Pancreas (tissue), 10 donors: ENCODE measurements around the gene DNAJA3. TPM values are rescaled to one million over a fixed set of nuclear protein-coding genes. Genes with fewer than 3 reads are reported as not detected.

Source experiments
- ATAC-seq, 4 donors: fragments of 200-7000 bp; cut with Tn5 transposase; one replicate each; pipeline versions ENCODE4 v1.8.0 to v1.9.1; 2020; ENCODE audit warnings: mild to moderate bottlenecking in 4 of 4, moderate library complexity in 4 of 4
- DNase-seq, 6 donors: peaks; one replicate each; pipeline ENCODE4 v3.0.0-alpha.2; 2020
- FAIRE-seq: peaks from 2 replicates; lab custom pipeline; 2012; peaks lifted over from hg19 to GRCh38; lab: Jason Lieb, UNC
- H3K27ac ChIP-seq, 4 donors: fragments of 200-600 bp; sonication (generic); 1 replicate in 3 of 4; 2 replicates in 1 of 4; pipeline versions ENCODE4 v1.5.0 to v1.8.0; 2020
- H3K27me3 ChIP-seq, 4 donors: fragments of 200-600 bp; one replicate each; pipeline ENCODE4 v1.8.0; 2021
- H3K36me3 ChIP-seq, 3 donors: fragments of 200-600 bp; sonication (generic) in 1 of 3; one replicate each; pipeline versions ENCODE4 v1.5.0 to v1.8.0; 2020 to 2021
- H3K4me1 ChIP-seq, 3 donors: fragments of 200-600 bp; one replicate each; pipeline ENCODE4 v1.8.0; 2021
- H3K4me3 ChIP-seq, 4 donors: fragments of 200-600 bp; sonication (generic) in 2 of 4; one replicate each; pipeline versions ENCODE4 v1.5.0 to v1.8.0; 2020 to 2021
- H3K9me3 ChIP-seq, 4 donors: fragments of 200-600 bp; one replicate each; pipeline ENCODE4 v1.8.0; 2021
- CTCF ChIP-seq, 4 donors: fragments of 200-600 bp; sonication (generic) in 3 of 4; IDR thresholded peaks; one replicate each; pipeline versions ENCODE4 v1.5.0 to v1.8.0; 2021; ENCODE audit warnings: antibody characterized with exemption in 4 of 4
- WGBS, 2 donors: extraction: QIAGEN DNeasy Blood & Tissue Kit; methylation state at CpG; one replicate each; pipeline ENCODE4 v1.1.7; 2013; 5-methylcytosine and 5-hydroxymethylcytosine counted together
- intact Hi-C, 3 donors: fragments of 100-400 bp; cut with DNase I; formaldehyde crosslinking; loops; one replicate each; pipeline versions ENCODE4 v1.11.1 to v1.14.2; 2022
- polyA plus RNA-seq, 2 donors: library from polyadenylated mRNA; stranded (reverse); fragments of 200-250 nt; gene quantifications; one replicate each; pipeline ENCODE4 v1.2.3, GENCODE V29; 2013
- total RNA-seq, 6 donors: library from RNA; stranded (reverse); fragmentation: NEBNext Ultra II Directional in 4 of 6; extraction: Animal tissue kit (Norgen Biotek cat#: 25700) in 4 of 6; gene quantifications; one replicate each; pipeline versions ENCODE4 v1.2.1 to v1.2.4, GENCODE V29; 2021 to 2023
- donor health status: healthy with polysubstance abuse.
- donor health status: DM: no; HTN: no; CAD: no; lungs with moderate emphysema.
- donor health status: DM: no; HTN: no; CAD: no.
- donor health status: control.
- donor health status: control.
- donor health status: Bipolar disorder and iron deficiency.
- donor health status: DM: yes; HTN: yes; CAD: no.
- donor health status: DM: no; HTN: no; CAD: no.
- donor health status: DM: no; HTN: no; CAD: no.
- donor health status: DM: yes; HTN: yes; CAD: no.

The DNAJA3 gene
- total and polyA plus RNA-seq, 8 donors: 20.3 to 33.7 (median 21.5) TPM

DNA sequence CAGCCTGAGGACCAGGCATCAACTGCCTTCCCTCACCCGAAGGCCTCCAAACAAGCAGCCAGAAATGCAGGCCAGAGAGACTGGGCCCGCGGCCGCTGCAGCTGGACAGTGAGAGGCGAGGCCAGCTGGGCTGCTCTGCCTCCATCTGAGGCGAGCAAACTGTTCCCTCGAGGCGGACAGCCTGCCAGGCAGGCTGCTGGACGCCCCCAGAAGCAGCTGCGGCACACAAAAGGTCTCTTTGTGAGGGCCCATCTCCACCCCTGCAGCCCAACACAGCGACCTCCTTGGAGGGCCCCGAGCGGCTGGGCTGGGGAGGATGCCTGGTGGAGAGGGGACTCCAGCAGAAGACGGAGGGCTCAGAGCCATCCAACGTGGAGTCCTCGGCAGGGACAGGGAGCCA, 14.0 kb upstream of the DNAJA3 start:
- intact Hi-C loops: no loop called here
- DNase-seq: no peak
- Histone ChIP-seq H3K4me1 (peaks cover 0 to 5% (median 0%) of the 10 kb centered on the region in 3 donors), H3K9me3 (no peaks in the 10 kb centered on the region), H3K27ac (no peak overlapping the region), H3K27me3 (no peaks in the 10 kb centered on the region), H3K36me3 (peaks cover 0 to 5% (median 0%) of the 10 kb centered on the region in 3 donors), H3K4me3 (no peak overlapping the region)
- no peak for TF ChIP-seq CTCF (IDR thresholded peaks at IDR 0.05)
- WGBS, 2 donors: 80 to 85% methylated on average over 16 of the region's 16 CpGs
- no peak for FAIRE-seq
- no peak for ATAC-seq

GRCh38 chr16:4412159-4412558, 13.5 kb upstream of the DNAJA3 start:
- Histone ChIP-seq H3K36me3 (peaks cover 0 to under 1% (median 0%) of the 10 kb centered on the region in 3 donors), H3K27me3 (no peaks in the 10 kb centered on the region), H3K4me1 (peaks cover 0 to 5% (median 0%) of the 10 kb centered on the region in 3 donors), H3K4me3 (no peak overlapping the region), H3K27ac (no peak overlapping the region), H3K9me3 (no peaks in the 10 kb centered on the region)
- no peak for FAIRE-seq
- DNase-seq: no peak
- 90 to 91% methylated on average over 8 of the region's 8 CpGs for WGBS, 2 donors
- TF ChIP-seq CTCF (IDR thresholded peaks at IDR 0.05): no peak
- ATAC-seq: no peak
- intact Hi-C loops: no loop called here

- TF ChIP-seq CTCF (IDR thresholded peaks at IDR 0.05): no peak
- DNase-seq: no peak
- FAIRE-seq: no peak
- Histone ChIP-seq H3K4me1 (peaks cover 0 to 5% (median 0%) of the 10 kb centered on the region in 3 donors), H3K36me3 (no peaks in the 10 kb centered on the region), H3K4me3 (no peak overlapping the region), H3K9me3 (no peaks in the 10 kb centered on the region), H3K27me3 (no peaks in the 10 kb centered on the region), H3K27ac (no peak overlapping the region)
- no peak for ATAC-seq
- intact Hi-C loops: no loop called here
- 92 to 95% methylated on average over 4 of the region's 4 CpGs for WGBS, 2 donors
Observed at GRCh38 chr16:4412854-4413253, 12.8 kb upstream of the DNAJA3 start.

- TF ChIP-seq CTCF (IDR thresholded peaks at IDR 0.05): no peak
- Histone ChIP-seq H3K36me3 (no peaks in the 10 kb centered on the region), H3K9me3 (no peaks in the 10 kb centered on the region), H3K4me3 (no peak overlapping the region), H3K27ac (no peak overlapping the region), H3K27me3 (no peaks in the 10 kb centered on the region), H3K4me1 (peaks cover 0 to 5% (median 0%) of the 10 kb centered on the region in 3 donors)
- intact Hi-C loops: no loop called here
- 80 to 89% methylated on average over 7 of the region's 7 CpGs for WGBS, 2 donors
- DNase-seq (no peak), ATAC-seq (no peak), FAIRE-seq (no peak)
Observed at GRCh38 chr16:4414187-4414917, 11.3 kb upstream of the DNAJA3 start.
